ENCODE measurements around the gene USP9X. TPM values are rescaled to one million over a fixed set of nuclear protein-coding genes. Genes with fewer than 3 reads are reported as not detected.

Gene USP9X
- polyA plus RNA-seq, 2 donors: 8.6 to 13.7 TPM

DNA sequence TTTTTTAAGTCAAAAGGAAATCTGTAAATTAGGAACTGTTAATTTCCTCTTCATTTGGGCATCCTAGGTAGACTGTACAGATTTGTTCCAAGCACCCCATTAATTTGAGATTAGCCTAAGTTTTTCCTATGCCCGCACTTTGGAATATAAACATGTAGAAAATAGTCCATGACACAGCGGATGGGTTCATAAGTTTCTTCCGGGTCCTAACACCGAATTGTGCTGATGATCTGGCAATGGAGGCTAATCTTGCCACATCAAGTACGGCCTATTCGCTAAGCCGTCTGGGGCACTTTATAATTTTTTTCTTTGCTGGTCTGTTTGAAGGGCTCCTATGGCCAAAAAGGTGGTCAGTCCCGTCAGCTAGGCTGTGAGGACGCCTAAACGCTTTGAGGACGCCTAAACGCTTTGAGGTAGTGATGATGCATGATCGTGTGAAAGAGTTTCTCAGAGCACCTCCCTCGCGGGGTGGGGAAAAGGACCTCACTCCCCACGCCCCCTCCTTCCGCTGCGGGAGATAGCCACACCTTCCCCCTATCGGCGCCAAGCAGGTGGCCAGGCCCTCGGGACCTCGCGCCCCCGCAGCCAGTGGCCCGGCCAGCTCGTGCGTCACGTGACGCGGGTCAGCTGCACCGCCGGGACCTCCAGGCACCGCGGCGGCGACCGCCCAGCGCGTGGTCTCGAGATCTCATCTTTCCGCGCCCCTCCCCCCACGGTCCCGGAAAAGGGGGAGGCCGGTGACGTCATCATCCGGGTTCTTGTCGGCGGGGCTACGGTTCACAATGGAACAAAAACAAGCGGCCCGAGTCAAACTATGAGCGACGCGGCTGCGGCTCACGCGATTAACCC lies 977 bp upstream of the USP9X start:
- WGBS, 2 donors: 0 to 1% methylated on average over 46 to 58 of the region's 58 CpGs
- Histone ChIP-seq H3K27me3 (ENCODE audit: control insufficient read depth in 1 of 2, insufficient read depth in 2 of 2, low read length in 2 of 2) (no peaks in the 10 kb centered on the region), H3K4me3 (ENCODE audit: low read depth in 1 of 2, low read length in 2 of 2) (peak overlapping the region; percentile 59 to 81), H3K9me3 (ENCODE audit: control insufficient read depth in 2 of 2, insufficient read depth in 1 of 2, low read depth in 1 of 2, low read length in 1 of 2) (no peaks in the 10 kb centered on the region), H3K4me1 (ENCODE audit: control insufficient read depth in 2 of 2, insufficient read depth in 2 of 2, low read length in 1 of 2) (no peaks in the 10 kb centered on the region), H3K27ac (ENCODE audit: low read depth in 2 of 2, low read length in 1 of 2) (peak overlapping the region; percentile 99 to 100), H3K36me3 (ENCODE audit: control insufficient read depth in 2 of 2, insufficient read depth in 2 of 2, low read length in 1 of 2) (no peaks in the 10 kb centered on the region)

DNA sequence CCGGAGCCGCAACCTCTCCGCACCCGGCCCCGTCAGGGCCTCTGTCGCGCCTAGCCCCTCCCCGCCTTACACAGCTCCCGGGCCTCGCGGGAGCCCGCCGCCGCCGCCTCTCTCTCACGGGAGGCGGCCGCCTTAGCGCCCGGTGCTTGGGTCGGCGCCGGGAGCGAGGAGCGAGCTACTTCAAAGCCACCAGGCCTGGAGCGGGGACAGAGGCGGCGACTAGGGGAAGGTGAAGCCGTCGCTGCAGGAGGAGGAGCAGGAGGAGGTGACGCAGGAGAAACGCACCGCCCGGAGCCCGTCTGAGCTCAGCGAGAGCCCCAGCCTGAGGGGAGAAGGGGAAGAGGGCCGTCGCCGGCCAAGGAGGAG lies 250 bp downstream of the USP9X start:
- Histone ChIP-seq H3K9me3 (ENCODE audit: control insufficient read depth in 2 of 2, insufficient read depth in 1 of 2, low read depth in 1 of 2, low read length in 1 of 2) (no peaks in the 10 kb centered on the region), H3K4me3 (ENCODE audit: low read depth in 1 of 2, low read length in 2 of 2) (peak overlapping the region; percentile 59 to 95), H3K4me1 (ENCODE audit: control insufficient read depth in 2 of 2, insufficient read depth in 2 of 2, low read length in 1 of 2) (no peaks in the 10 kb centered on the region), H3K27me3 (ENCODE audit: control insufficient read depth in 1 of 2, insufficient read depth in 2 of 2, low read length in 2 of 2) (no peaks in the 10 kb centered on the region), H3K36me3 (ENCODE audit: control insufficient read depth in 2 of 2, insufficient read depth in 2 of 2, low read length in 1 of 2) (no peaks in the 10 kb centered on the region), H3K27ac (ENCODE audit: low read depth in 2 of 2, low read length in 1 of 2) (peak overlapping the region; percentile 99 to 100)
- WGBS, 2 donors: 0% methylated on average over 27 to 38 of the region's 39 CpGs

DNA sequence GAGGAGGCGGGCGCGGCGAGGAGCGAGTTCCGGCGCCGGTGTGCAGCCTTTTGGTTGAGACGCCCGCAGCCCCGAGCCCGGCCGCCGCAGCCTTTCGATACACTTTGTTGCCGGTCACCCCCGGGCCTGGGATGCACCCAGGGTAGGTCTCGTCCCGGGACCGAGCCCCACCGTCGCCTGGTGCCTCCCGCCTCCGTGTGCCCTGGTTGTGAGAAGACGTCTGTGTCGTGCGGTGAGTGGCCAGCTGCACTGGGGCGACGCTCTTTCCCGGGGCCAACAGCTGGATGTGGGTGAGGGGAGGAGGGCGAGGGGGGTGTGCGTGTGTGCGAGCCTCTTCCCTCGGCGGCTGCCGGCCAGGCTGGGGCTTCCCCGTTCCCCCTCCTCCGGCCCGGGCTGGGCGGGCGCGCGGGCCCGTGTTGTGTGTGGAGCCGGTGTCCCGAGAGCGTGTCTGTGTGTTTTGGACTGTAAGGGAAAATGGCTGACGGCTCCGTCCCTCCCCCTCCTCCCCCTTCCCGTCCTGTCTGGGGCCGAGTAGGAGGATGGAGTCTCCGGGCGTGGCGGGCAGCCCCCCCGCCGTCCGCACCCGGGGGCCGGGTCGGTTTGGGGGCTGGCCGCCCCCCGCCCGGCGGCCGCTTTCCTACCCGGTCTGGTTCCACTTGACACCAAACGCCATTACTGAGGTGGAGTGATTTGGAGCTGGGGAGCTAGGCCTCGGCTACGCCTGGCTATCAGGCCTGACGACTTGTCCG lies 807 bp downstream of the USP9X start:
- Histone ChIP-seq H3K27ac (ENCODE audit: low read depth in 2 of 2, low read length in 1 of 2) (peak overlapping the region; percentile 99 to 100), H3K36me3 (ENCODE audit: control insufficient read depth in 2 of 2, insufficient read depth in 2 of 2, low read length in 1 of 2) (no peaks in the 10 kb centered on the region), H3K9me3 (ENCODE audit: control insufficient read depth in 2 of 2, insufficient read depth in 1 of 2, low read depth in 1 of 2, low read length in 1 of 2) (no peaks in the 10 kb centered on the region), H3K27me3 (ENCODE audit: control insufficient read depth in 1 of 2, insufficient read depth in 2 of 2, low read length in 2 of 2) (no peaks in the 10 kb centered on the region), H3K4me1 (ENCODE audit: control insufficient read depth in 2 of 2, insufficient read depth in 2 of 2, low read length in 1 of 2) (no peaks in the 10 kb centered on the region), H3K4me3 (ENCODE audit: low read depth in 1 of 2, low read length in 2 of 2) (peak overlapping the region; percentile 59 to 95)
- WGBS, 2 donors: 0 to 1% methylated on average over 45 to 64 of the region's 71 CpGs

DNA sequence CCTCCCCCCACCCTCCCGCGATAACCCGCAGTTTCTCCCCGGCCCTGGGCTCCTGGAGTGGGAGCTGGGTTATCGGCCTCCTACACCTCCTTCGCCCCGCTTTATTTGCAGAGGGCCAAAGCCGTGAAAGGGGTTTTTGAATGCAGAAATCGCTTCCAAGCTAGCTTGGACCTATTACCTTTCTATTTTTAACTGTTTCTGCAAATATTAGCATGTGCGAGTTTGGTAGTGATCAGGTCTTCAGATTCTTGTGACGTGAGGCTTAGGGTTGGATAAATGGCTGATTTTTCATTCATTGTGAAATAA lies 1.3 kb downstream of the USP9X start:
- H3K27ac ChIP-seq (ENCODE audit: low read depth in 2 of 2, low read length in 1 of 2): peak overlapping the region; percentile 99 to 100
- 0 to 4% methylated on average over 11 of the region's 11 CpGs for WGBS, 2 donors

DNA sequence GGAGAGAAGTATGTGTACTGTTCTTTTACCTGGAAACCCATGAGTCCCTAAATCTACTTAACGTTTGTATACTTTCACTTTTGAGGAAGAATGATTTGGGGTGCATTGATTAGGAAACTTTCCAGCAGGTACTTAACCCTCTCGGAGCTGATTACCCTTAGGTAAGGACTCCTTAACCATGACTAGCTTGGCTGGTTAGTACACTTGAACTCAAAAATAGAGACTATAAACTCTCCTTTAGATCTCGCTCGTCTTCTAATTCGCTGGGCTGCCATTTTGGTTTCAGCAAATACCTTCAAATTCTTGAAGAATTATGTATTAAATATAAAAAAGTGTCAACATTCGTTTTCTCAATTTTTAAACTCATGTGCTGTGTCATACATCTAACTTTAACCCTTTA lies 2.0 kb downstream of the USP9X start:
- peak overlapping the region in 1 of 2 donors; percentile 59 for H3K4me3 ChIP-seq (ENCODE audit: low read depth in 1 of 2, low read length in 2 of 2)
- H3K9me3 ChIP-seq (ENCODE audit: control insufficient read depth in 2 of 2, insufficient read depth in 1 of 2, low read depth in 1 of 2, low read length in 1 of 2): no peaks in the 10 kb centered on the region
- peaks cover 0 to 2% of the 10 kb centered on the region in 2 donors for H3K4me1 ChIP-seq (ENCODE audit: control insufficient read depth in 2 of 2, insufficient read depth in 2 of 2, low read length in 1 of 2)
- no peaks in the 10 kb centered on the region for H3K27me3 ChIP-seq (ENCODE audit: control insufficient read depth in 1 of 2, insufficient read depth in 2 of 2, low read length in 2 of 2)
- H3K36me3 ChIP-seq (ENCODE audit: control insufficient read depth in 2 of 2, insufficient read depth in 2 of 2, low read length in 1 of 2): no peaks in the 10 kb centered on the region
- WGBS, 2 donors: 4 to 31% methylated on average over 6 of the region's 6 CpGs
- H3K27ac ChIP-seq (ENCODE audit: low read depth in 2 of 2, low read length in 1 of 2): peak overlapping the region in 1 of 2 donors; percentile 63

More for the DNA sequence above, 1.3 kb downstream of the USP9X start:
- no peaks in the 10 kb centered on the region for H3K4me1 ChIP-seq (ENCODE audit: control insufficient read depth in 2 of 2, insufficient read depth in 2 of 2, low read length in 1 of 2)
- H3K36me3 ChIP-seq (ENCODE audit: control insufficient read depth in 2 of 2, insufficient read depth in 2 of 2, low read length in 1 of 2): no peaks in the 10 kb centered on the region
- H3K9me3 ChIP-seq (ENCODE audit: control insufficient read depth in 2 of 2, insufficient read depth in 1 of 2, low read depth in 1 of 2, low read length in 1 of 2): no peaks in the 10 kb centered on the region
- H3K4me3 ChIP-seq (ENCODE audit: low read depth in 1 of 2, low read length in 2 of 2): peak overlapping the region; percentile 59 to 95
- H3K27me3 ChIP-seq (ENCODE audit: control insufficient read depth in 1 of 2, insufficient read depth in 2 of 2, low read length in 2 of 2): no peaks in the 10 kb centered on the region

DNA sequence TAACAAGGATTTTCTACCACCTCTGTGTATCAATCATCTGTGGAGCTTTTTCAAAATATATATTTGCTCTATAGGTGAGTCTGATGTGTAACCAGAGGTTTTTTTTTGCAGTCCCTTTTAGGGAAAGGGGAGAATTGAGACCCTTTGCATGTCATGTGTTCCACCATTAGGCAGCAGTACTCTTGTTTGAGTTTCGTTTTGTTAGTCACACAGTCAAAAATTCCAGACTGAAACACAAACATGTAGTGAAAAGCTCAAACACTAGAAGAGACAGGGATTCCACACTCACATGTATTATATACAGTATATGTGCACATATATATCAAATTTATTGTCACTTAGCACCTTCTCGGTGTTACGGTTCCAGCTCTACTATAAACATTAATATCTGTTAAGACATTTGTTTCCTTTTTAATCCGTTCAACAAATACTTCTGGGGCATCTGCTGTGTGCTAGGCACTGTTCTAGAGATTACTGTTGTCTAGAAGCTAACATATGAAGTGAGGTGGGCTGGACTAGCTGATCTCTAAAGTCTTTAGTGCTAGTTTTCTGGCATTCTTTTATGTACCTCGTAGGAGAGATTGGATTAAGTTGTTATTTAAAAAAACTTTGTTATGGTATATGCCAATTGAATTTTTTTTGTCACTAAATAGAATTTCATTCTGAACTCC lies 5.5 kb downstream of the USP9X start:
- Histone ChIP-seq H3K27ac (ENCODE audit: low read depth in 2 of 2, low read length in 1 of 2) (no peak overlapping the region), H3K4me1 (ENCODE audit: control insufficient read depth in 2 of 2, insufficient read depth in 2 of 2, low read length in 1 of 2) (peaks cover 0 to 2% of the 10 kb centered on the region in 2 donors), H3K4me3 (ENCODE audit: low read depth in 1 of 2, low read length in 2 of 2) (no peak overlapping the region), H3K36me3 (ENCODE audit: control insufficient read depth in 2 of 2, insufficient read depth in 2 of 2, low read length in 1 of 2) (no peaks in the 10 kb centered on the region), H3K27me3 (ENCODE audit: control insufficient read depth in 1 of 2, insufficient read depth in 2 of 2, low read length in 2 of 2) (no peaks in the 10 kb centered on the region), H3K9me3 (ENCODE audit: control insufficient read depth in 2 of 2, insufficient read depth in 1 of 2, low read depth in 1 of 2, low read length in 1 of 2) (no peaks in the 10 kb centered on the region)
- WGBS, 2 donors: 9 to 38% methylated on average over 5 of the region's 5 CpGs

DNA sequence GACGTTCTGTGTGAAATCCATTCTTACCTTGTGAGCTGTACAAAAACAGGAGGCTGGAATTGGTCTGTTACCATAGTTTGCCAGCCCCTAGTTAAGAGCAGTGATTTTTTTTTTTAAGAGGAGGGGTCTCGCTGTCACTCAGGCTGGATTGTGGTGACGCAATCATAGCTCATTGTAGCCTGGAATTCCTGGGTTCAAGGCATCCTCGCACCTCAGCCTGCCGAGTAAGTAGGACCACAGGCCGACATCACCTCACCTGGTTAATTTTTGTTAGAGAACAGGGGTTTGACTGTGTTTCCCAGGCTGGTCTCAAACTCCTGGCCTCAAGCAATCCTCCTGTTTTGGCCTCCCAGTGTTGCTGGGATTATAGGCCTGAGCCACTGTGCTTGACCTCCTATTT lies 7.5 kb downstream of the USP9X start:
- H3K4me3 ChIP-seq (ENCODE audit: low read depth in 1 of 2, low read length in 2 of 2): no peak overlapping the region
- WGBS, 2 donors: 83 to 85% methylated on average over 6 of the region's 6 CpGs
- no peak overlapping the region for H3K27ac ChIP-seq (ENCODE audit: low read depth in 2 of 2, low read length in 1 of 2)
- no peaks in the 10 kb centered on the region for H3K9me3 ChIP-seq (ENCODE audit: control insufficient read depth in 2 of 2, insufficient read depth in 1 of 2, low read depth in 1 of 2, low read length in 1 of 2)
- H3K4me1 ChIP-seq (ENCODE audit: control insufficient read depth in 2 of 2, insufficient read depth in 2 of 2, low read length in 1 of 2): peaks cover 2 to 4% of the 10 kb centered on the region in 2 donors
- no peaks in the 10 kb centered on the region for H3K36me3 ChIP-seq (ENCODE audit: control insufficient read depth in 2 of 2, insufficient read depth in 2 of 2, low read length in 1 of 2)
- H3K27me3 ChIP-seq (ENCODE audit: control insufficient read depth in 1 of 2, insufficient read depth in 2 of 2, low read length in 2 of 2): no peaks in the 10 kb centered on the region

DNA sequence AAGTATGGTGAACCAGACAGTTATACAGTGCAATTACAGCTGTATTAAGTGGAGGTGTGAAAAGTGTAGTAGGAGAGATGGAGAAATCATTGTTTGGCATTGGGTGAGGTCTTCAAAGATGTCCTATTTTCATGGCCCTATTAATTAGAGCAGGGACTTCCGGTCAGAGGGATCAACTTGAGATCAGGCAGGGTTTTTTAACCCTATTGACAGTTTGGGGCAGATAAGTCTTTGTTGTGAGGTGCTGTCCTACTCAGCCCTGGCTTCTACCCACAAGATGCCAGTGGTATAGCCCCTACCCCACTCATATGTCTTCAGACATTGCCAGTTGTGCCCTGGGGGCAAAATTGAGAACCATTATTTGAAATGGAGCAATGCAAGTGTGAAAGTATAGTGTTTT lies 9.9 kb downstream of the USP9X start:
- H3K36me3 ChIP-seq (ENCODE audit: control insufficient read depth in 2 of 2, insufficient read depth in 2 of 2, low read length in 1 of 2): no peaks in the 10 kb centered on the region
- no peak overlapping the region for H3K27ac ChIP-seq (ENCODE audit: low read depth in 2 of 2, low read length in 1 of 2)
- no peak overlapping the region for H3K4me3 ChIP-seq (ENCODE audit: low read depth in 1 of 2, low read length in 2 of 2)
- 47 to 80% methylated on average over 1 of the region's 1 CpG for WGBS, 2 donors
- H3K9me3 ChIP-seq (ENCODE audit: control insufficient read depth in 2 of 2, insufficient read depth in 1 of 2, low read depth in 1 of 2, low read length in 1 of 2): no peaks in the 10 kb centered on the region
- H3K4me1 ChIP-seq (ENCODE audit: control insufficient read depth in 2 of 2, insufficient read depth in 2 of 2, low read length in 1 of 2): peaks cover 2 to 4% of the 10 kb centered on the region in 2 donors
- no peaks in the 10 kb centered on the region for H3K27me3 ChIP-seq (ENCODE audit: control insufficient read depth in 1 of 2, insufficient read depth in 2 of 2, low read length in 2 of 2)

DNA sequence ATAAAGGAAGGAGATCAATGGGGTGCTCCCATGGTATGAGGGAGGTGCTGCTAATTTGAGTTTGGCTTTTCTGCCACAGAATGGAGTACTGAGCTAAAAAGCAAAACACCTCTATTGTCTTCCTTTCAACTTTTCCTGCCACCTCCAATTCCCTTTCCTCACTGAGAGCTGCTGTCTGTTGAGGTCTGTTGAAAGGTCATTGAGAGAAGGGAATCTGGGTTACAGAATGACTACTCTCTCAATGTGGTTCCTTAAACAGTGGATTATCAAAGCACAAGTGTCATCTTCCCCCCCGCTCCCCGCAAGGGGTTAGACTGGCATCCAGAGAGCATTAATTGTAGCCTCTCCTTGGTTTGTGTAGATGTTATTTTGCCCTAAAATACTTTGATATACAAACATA lies 10.7 kb downstream of the USP9X start:
- no peaks in the 10 kb centered on the region for H3K9me3 ChIP-seq (ENCODE audit: control insufficient read depth in 2 of 2, insufficient read depth in 1 of 2, low read depth in 1 of 2, low read length in 1 of 2)
- 87 to 94% methylated on average over 2 of the region's 2 CpGs for WGBS, 2 donors
- no peak overlapping the region for H3K27ac ChIP-seq (ENCODE audit: low read depth in 2 of 2, low read length in 1 of 2)
- no peaks in the 10 kb centered on the region for H3K36me3 ChIP-seq (ENCODE audit: control insufficient read depth in 2 of 2, insufficient read depth in 2 of 2, low read length in 1 of 2)
- H3K4me1 ChIP-seq (ENCODE audit: control insufficient read depth in 2 of 2, insufficient read depth in 2 of 2, low read length in 1 of 2): peaks cover 2 to 4% of the 10 kb centered on the region in 2 donors
- H3K27me3 ChIP-seq (ENCODE audit: control insufficient read depth in 1 of 2, insufficient read depth in 2 of 2, low read length in 2 of 2): no peaks in the 10 kb centered on the region
- no peak overlapping the region for H3K4me3 ChIP-seq (ENCODE audit: low read depth in 1 of 2, low read length in 2 of 2)
